ENCODE results near the gene SALL4.

Gene SALL4

GRCh38 chr20:51750037-51750769 lies 52.1 kb downstream of the SALL4 start:
- POLR2A ChIA-PET: no interaction called here
- CTCF ChIA-PET: interaction anchor here (1.1 to 1.2 kb wide), 2 partner anchors 185 to 215 kb away, joined by 3 read pairs; no protein-coding TSS in a partner anchor
- Histone ChIP-seq H3K36me3 (ENCODE audit: control insufficient read depth in 2 of 2, insufficient read depth in 1 of 2, low read length in 2 of 2) (no peaks in the 10 kb centered on the region; a peak in 1 of 3 replicates), H3K4me3 (ENCODE audit: low read depth, low read length) (no peak overlapping the region), H3K9me3 (ENCODE audit: control insufficient read depth, insufficient read depth, low read depth, low read length) (no peaks in the 10 kb centered on the region), H3K4me1 (ENCODE audit: control insufficient read depth, insufficient read depth, low read length) (peaks cover 7% of the 10 kb centered on the region), H3K27ac (ENCODE audit: extremely low read depth, low read depth, low read length) (no peak overlapping the region; the same call in 1 of the 2 replicates)
- TF ChIP-seq ZSCAN30 (tag by site-specific recombination; IDR thresholded peaks at IDR 0.05) (no peak), KLF9 (tag by site-specific recombination; IDR thresholded peaks at IDR 0.05; ENCODE audit: low read depth) (no peak), ZNF704 (tag by site-specific recombination; IDR thresholded peaks at IDR 0.05) (no peak), TRIM28 (IDR thresholded peaks at IDR 0.05; ENCODE audit: borderline replicate concordance, low read length) (no peak), ZNF664 (tag by site-specific recombination; IDR thresholded peaks at IDR 0.05) (no peak), ZNF140 (tag by site-specific recombination; IDR thresholded peaks at IDR 0.05) (no peak), SETDB1 (IDR thresholded peaks at IDR 0.05; ENCODE audit: insufficient read length, low read length) (no peak), ZNF433 (tag by site-specific recombination; IDR thresholded peaks at IDR 0.05; ENCODE audit: low read depth) (no peak), ZBTB21 (tag by site-specific recombination; IDR thresholded peaks at IDR 0.05) (peak; percentile 66), ZNF423 (tag by site-specific recombination; IDR thresholded peaks at IDR 0.05) (no peak), ZNF510 (tag by site-specific recombination; IDR thresholded peaks at IDR 0.05; ENCODE audit: insufficient replicate concordance) (no peak), ZNF138 (tag by site-specific recombination; IDR thresholded peaks at IDR 0.05; ENCODE audit: borderline replicate concordance) (no peak), ZNF785 (tag by site-specific recombination; IDR thresholded peaks at IDR 0.05) (no peak), ZNF2 (tag by site-specific recombination; IDR thresholded peaks at IDR 0.05) (no peak), ZNF518A (tag by site-specific recombination; conservative IDR thresholded peaks at IDR 0.05; ENCODE audit: low read depth) (no peak), ZNF48 (tag by site-specific recombination; IDR thresholded peaks at IDR 0.05) (no peak), ZNF571 (tag by site-specific recombination; IDR thresholded peaks at IDR 0.05) (no peak), ZNF26 (tag by site-specific recombination; IDR thresholded peaks at IDR 0.05) (no peak), ZNF561 (tag by site-specific recombination; IDR thresholded peaks at IDR 0.05; ENCODE audit: borderline replicate concordance) (no peak), ZFHX2 (tag by site-specific recombination; conservative IDR thresholded peaks at IDR 0.05) (peak; percentile 55), ZNF354C (tag by site-specific recombination; IDR thresholded peaks at IDR 0.05; ENCODE audit: borderline replicate concordance, low read depth) (no peak), HOXD13 (CRISPR knock-in tag; IDR thresholded peaks at IDR 0.05; ENCODE audit: borderline replicate concordance) (no peak), ZNF645 (tag by site-specific recombination; IDR thresholded peaks at IDR 0.05) (no peak), ZNF248 (tag by site-specific recombination; IDR thresholded peaks at IDR 0.05) (no peak), ZNF132 (tag by site-specific recombination; IDR thresholded peaks at IDR 0.05; ENCODE audit: borderline replicate concordance) (no peak), FEZF1 (tag by site-specific recombination; IDR thresholded peaks at IDR 0.05) (no peak)
- TF ChIP-seq, protein P1, sequence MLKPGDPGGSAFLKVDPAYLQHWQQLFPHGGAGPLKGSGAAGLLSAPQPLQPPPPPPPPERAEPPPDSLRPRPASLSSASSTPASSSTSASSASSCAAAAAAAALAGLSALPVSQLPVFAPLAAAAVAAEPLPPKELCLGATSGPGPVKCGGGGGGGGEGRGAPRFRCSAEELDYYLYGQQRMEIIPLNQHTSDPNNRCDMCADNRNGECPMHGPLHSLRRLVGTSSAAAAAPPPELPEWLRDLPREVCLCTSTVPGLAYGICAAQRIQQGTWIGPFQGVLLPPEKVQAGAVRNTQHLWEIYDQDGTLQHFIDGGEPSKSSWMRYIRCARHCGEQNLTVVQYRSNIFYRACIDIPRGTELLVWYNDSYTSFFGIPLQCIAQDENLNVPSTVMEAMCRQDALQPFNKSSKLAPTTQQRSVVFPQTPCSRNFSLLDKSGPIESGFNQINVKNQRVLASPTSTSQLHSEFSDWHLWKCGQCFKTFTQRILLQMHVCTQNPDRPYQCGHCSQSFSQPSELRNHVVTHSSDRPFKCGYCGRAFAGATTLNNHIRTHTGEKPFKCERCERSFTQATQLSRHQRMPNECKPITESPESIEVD (tag by site-specific recombination; IDR thresholded peaks at IDR 0.05): no peak

Data from HEK293 (cell line).